Stimulated activated naive CD8-positive, alpha-beta T cell treated with anti-CD3 and anti-CD28 coated beads, Interleukin-15, Interleukin-2, amounts not matched to agents 100 U/mL and 50 U/mL, for 24 hours (primary cell): ENCODE results near the gene RAB11FIP4.

Source experiments
- ATAC-seq: fragments of 150-1000 bp; cut with Tn5 transposase; one replicate; pipeline ENCODE4 v1.10.0; 2021
- DNase-seq: peaks from one replicate; pipeline ENCODE4 v3.0.0; 2021

RAB11FIP4 gene

DNA sequence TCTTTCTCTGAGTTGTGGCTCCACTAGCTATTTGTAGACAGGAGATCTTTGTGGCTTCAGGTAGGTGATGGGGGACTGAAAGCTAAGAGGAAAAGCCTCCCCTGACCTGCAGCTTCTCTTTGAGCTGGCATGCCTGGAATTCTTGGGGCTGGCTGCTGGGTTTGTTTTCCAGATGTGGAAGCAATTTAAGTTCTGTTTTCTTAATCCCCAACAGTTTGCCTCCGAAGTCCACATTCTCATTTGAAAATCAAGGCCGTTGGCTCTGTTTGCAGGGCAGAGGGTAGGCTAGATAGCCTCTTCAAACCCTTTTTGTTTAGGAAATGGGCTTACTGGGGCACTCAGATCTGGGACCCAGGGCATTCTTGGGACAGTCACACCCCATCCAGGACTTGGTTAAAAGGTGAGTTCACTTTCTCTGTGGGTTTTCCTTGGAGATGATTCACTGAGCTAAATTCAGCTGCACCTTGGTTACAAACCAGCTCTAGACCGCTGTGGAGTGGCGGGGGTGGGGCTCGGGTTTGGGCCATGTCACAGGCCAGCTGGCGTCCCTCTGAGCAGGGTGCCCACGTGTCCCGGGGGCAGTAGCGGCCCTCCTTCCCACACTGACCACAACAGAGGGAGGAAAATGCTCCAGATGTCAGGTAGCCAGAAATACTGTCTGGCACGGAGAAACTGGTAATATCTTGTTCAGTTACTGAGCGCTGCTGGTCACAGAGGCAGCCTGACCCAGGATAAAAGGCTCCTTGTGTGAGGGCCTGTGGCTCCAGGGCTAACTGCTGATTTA, 108.5 kb downstream of the RAB11FIP4 start:
- peak; percentile 90 for ATAC-seq
- DNase-seq: peak; percentile 73

DNA sequence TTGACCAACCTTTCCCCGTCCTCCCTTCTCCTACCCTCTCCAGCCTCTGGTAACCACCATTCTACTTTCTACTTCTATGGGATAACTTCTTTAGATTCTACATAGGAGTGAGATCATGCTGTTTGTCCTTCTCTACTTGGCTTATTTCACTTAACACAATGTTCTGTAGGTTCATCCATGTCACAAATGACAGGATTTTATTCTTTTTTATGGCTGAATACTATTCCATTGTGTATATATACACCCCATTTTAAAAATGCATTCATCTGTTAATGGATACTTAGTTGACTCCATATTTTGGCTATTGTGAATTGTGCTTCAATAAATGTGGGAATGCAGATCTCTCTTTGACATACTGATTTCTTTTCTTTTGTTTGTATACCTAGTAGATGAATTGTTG, 115.0 kb downstream of the RAB11FIP4 start:
- DNase-seq: no peak
- ATAC-seq: no peak

DNA sequence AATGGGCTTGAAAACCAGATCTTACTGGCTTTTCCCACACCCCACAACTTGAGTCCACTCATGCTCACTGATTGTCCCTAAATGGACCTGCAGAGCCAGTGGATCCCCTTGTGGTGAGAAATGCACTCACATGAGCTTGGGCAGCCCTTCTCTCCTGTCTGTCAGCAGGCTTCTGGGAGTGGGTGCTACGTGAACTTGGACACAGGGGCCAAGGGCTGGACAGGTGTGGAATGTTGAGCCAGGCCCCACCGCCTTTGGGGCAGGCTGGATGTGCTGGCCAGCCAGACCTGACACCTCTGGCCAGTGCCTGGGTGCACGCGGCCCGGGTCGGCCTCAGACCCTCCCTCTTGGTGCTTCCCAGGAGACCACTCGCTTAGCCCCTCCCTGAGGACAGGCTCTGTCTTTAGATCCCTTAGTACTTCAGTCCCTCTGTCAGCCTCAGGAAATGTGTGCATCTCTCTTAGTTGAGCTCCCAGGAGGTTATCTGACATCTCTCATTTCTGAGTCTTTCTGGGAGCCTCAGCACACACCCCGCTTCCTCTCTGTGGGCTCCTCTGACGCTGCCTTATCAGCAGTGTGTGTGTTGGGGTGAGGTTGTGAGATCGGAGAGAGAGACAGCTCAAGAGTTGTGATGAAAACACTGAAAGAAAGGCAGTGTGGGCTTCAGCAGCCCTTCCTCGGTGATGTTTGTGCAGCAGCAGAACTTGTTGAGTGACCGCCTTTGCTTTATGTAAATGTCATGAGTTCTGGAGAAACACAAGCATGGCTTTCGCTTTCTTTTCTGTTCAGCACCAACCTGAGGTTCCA, 117.0 kb downstream of the RAB11FIP4 start:
- DNase-seq: peak; percentile 52
- peak; percentile 85 for ATAC-seq

DNA sequence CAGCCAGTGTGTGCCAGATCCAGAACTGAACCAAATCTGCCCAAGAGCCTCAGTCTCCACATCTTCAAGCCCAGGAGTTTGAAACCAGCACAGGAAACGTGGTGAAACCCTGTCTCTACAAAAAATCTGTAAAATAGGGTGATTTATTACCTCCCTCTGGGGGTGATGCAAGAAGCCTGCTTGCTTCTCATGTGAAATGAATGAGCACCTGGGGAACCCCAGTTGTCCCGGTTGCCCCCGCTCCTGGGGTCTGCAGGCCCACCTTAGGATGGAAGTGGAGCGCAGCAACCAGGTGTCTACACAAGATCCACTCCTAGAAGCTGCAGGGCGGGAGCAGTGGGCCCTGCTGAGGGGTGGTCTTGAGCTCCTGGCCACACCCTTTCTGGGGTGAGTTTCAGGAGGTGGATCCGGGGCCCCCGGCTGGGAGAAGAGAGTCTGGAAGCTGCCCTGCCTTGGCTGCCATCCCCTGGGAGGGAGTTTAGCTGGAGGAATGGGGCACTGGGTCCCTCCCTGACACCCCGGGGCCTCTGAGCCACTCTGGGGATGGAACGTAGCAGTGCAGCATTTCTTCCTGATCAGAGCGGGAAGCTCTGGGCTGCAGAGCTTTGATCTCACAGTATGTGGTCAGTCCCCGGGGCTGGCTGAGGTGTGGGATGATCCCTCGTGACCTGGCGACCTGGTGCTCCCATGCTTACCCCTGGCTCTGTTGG, 117.8 kb downstream of the RAB11FIP4 start:
- DNase-seq (peak; percentile 50), ATAC-seq (no peak)

DNA sequence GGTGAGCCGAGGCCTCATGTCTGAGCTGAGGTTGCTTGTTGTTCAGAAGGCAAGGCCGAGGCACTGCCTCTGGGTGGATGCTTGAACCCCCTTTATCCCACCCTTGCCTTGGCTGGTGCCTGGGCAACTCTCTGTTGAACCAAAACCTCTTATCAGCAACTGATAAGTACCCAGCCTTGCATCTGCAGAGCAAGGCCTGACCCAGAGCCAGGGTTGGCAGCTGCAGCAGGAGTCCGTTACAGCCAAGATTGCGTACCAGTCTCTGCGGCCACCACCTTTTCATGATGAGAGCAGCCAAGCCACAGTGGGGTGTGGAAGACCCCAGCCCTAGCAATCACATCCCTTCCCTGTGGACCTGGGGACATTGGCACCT, 118.3 kb downstream of the RAB11FIP4 start:
- no peak for ATAC-seq
- DNase-seq: no peak

DNA sequence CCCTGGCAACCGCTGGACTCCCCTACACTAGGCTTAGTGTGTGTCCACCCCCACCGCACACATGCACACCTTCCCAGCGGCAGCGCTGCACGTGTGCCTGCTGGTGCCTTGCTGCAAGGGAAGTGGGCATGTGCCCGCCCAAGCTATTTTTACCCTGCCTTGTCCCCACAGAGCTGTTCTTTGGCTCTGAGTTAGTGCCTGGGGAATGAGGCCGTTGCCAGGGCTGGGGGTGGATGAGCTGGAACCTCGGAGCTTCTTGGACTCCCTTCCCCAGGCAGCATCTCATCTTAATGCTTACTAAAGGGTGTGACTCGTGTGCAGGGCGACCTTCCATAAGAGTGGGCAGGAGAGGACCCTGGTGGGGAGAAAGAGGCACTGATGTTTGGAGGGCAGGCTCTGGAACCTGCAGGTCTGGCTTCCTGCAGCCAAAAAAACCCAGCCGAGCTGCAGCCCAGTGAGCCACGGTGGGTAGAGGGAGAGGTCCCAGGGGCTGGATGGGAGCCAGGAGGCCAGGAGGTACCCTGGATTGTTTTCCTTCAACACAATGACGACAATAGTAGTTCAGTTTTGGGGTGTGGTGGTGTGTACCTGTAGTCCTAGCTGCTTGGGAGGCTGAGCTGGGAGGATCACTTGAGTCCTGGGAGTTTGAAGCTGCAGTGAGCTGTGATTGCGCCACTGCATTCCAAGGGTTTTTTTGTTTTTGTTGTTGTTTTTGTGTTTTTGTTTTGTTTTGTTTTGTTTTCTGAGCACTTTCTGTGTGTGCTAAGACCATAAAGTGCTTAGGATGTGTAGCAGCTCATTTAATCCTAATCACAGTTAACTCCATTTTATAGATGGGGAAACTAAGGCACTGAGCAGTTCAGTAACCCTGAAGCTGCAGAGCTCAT, 119.1 kb downstream of the RAB11FIP4 start:
- ATAC-seq (peak; percentile 26), DNase-seq (peak; percentile 54)

DNA sequence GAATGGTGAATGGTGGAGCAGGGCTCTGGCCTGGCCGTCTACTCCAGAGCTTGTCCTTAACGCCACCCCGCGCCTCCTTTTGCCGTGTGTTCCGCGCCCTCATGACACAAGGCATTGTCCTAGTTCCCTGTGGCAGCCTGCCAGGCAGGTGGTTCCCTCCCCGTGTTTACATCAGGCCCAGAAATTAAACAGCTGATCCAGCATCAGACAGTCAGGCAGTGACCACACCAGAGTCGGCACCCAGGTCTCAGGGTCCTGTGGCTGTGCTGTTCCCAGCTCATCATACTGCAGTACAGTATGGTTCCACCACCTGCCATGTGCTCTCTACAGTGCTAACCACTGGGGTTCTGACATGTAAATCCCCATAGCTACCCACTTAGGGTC, 119.7 kb downstream of the RAB11FIP4 start:
- DNase-seq: no peak
- ATAC-seq: no peak

DNA sequence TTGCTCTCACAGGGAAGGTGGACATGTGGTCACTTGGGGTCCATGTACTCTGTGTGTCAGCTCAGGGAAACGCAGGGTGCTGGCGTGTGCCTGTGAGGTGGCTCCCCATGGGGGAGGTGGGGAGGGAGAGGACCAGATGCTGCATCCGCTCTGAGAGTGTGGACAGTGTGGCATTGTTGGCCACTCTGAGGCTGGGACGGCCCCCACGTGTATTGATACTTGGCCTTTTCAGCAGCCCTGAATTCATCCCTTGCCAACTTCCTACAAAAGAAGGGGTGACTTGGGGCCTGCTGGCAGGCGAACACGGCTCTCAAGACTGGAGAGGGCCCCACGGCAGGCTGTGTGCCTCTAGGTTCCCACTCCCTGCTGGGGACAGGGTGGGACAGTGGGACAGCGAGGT, 120.1 kb downstream of the RAB11FIP4 start:
- DNase-seq (no peak), ATAC-seq (no peak)

DNA sequence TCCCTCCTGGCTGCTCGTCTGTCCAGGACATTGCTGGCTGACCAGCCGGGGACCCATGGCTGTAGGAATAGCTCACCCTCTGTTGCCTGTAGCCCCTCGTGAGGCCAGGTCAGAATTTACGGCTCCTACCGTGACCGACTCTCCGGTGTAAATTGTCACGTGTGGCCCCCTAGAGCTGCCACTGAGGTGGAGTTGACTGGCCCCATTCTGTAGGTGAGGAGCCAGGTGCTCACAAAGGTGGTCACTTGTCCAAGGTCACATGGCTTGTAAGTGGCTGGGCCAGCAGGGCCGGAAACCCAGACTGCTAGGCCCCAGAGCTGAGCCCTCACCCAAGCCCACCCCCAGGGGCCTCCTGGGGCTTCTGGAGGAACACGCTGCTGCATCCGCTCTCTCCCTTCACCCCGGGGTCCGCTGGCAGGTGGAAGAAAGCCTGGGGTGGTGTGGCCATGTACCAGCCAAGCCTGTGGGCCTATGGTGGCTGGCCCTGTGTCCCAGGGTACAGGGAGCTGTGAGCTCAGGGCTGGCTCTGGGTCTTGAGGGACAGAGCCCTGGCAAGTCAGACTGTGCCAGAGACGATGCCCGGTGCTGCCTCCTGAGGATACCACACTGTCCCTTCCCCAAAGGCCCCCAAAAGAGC, 120.7 kb downstream of the RAB11FIP4 start:
- ATAC-seq (no peak), DNase-seq (no peak)

DNA sequence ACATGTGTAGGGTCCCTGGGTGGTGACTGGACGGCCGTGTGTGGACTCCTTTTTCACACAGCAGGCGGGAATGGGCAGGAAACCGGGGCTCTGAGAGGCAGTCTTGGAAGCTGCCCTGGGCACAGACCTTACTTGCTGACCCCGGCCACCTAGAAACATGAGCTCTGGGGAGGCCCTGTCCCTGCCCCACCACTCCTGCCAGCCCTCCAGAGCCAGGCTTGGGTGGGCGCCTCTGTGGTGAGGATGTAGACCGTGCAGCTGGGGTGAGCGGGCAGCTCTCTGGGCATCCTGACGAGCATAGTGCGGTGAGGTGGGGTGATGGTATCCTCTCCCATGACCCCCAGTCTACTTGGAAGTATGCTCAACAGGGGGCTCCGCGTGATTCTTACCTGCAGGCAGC, 121.3 kb downstream of the RAB11FIP4 start:
- DNase-seq: no peak
- no peak for ATAC-seq

DNA sequence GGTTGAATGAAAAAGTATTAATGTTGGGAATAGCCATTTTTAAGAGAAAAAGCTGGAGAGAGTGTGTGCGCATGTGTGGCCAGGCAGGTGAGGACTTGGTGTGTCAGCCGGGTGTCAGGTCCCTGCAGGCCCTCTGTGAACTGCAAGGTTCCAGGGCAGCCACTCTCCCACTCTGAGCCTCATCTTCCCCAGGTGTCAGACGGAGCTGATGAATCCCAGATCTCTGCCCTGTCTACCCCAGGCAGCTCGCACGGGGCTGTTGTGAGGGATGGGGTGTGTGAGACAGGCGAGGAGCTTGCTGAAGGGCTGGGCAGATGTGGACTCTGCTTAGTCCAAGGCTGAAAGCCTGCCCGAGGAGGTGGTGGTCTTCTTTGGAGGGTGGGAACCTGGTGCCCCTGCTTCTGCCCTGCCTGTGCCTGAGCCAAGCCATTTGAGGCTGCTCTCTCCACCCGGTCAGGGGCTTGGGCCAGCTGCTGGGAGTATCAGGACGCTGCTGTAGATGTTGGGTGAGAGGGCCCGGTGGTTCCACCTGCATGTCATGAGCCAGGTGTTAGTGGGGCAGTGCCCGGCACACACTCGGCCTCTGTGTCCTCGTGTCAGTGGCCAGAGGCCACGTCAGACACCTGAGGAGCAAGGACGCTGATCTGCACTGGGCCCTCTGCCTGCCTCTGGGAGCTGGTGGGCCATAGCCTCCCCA, 122.4 kb downstream of the RAB11FIP4 start:
- ATAC-seq: no peak

DNA sequence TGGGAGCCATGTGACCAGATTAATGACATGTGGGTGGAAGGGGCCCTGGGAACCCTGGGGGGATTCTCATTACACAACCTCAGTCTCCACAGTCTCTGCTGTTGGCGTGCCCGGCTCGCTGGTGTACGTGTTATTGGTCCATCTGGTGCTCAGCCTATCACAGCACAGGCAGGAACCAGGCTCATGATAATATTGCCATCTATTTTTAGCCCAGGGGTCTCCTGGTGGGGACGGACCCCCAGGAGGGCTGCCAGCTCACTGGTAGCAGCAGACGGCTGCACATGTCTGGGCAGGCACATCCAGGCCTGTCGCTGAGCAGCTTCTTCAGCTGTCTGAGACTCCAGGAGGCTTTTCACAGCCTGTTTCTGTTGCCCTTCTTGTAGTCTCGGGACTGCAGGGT, 123.8 kb downstream of the RAB11FIP4 start:
- ATAC-seq (no peak), DNase-seq (no peak)

More for the DNA sequence above, 122.4 kb downstream of the RAB11FIP4 start:
- DNase-seq: no peak

DNA sequence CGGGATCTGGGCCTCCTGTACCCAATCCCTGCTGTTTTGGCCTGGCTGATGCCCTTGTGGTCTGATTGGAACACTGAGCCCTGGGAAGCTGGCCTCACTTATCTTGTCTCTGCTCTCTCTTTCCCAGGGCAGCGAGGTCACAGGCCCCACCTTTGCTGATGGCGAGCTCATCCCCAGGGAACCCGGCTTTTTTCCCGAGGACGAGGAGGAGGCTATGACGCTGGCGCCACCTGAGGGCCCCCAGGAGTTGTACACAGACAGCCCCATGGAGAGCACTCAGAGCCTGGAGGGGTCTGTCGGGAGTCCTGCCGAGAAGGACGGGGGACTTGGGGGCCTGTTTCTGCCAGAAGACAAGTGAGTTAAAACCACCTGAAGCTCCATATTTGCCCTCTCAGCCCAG, 126.0 kb downstream of the RAB11FIP4 start:
- DNase-seq (no peak), ATAC-seq (no peak)

DNA sequence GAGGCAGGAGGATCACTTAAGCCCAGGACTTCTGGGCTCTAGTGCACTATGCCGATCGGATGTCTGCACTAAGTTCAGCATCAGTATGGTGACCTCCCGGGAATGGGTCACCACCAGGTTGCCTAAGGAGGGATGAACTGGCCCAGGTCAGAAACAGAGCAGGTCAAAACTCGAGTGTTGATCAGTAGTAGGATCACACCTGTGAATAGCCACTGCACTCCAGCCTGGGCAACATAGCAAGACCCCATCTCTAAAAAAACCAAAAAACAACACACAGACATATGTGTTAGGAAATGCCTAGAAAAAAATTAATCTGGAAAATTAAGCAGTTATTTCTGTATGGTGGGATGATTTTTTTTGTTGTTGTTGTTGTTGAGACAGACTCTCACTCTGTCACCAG, 127.0 kb downstream of the RAB11FIP4 start:
- no peak for ATAC-seq
- DNase-seq: no peak

DNA sequence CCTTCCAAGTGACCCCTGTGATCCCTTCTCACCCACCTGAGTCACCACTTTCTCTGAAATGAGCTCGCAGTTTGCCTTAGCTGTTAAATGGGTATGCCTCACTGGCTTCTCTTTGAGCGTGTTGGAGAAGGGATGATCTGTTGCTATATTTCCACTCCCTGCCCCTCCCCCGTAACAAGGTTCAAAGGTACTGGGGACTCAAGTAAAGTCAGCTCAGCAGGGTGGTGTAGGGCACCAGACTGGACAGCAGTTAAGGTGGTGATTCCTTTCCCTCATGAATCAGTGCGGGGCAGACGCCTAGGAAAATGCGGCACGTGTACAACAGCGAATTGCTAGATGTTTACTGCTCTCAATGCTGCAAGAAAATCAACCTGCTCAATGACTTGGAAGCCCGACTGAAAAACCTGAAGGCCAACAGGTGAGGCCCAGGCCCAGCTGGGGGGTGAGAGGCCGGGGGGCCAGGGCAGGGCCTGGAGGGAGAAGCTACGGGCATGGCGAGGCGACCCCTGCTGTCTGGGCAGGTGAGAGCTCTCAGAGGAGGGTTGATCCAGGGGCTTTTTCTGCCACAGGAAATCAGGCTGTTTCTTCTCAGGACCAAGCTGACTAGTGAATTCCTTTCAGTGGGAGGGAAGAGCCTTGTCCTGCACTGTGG, 130.3 kb downstream of the RAB11FIP4 start:
- ATAC-seq: no peak
- DNase-seq: no peak

DNA sequence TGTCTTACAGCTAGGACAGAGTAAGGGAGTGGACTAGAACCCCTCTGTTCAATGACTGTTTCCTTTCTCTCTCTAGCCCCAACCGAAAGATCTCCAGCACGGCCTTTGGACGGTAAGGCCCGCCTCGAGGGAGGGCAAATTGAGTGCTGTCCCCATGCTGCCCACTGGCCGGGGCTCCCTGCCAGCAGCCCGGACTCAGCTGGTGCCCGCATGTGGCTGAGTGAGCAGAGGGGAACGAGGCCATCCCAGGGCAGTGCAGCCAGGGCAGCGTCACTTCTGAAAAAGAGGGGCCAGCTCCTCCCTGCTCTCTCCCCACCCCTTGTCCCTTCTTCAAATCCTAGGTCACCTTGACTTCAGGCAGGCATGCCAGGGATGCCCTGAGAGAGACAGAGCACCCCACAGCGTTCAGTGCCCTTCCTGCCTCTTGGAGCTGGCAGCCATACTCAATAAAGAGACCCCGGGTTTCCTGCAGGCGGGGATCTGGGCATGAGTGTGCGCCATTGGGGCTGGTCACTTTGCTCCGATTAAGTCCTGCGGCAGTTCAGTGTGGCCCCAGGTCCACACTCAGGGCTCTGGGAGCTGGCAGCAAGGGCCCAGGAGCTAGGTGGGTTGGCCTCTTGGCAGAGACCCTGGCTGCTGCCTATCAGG, 130.9 kb downstream of the RAB11FIP4 start:
- ATAC-seq (no peak), DNase-seq (no peak)

DNA sequence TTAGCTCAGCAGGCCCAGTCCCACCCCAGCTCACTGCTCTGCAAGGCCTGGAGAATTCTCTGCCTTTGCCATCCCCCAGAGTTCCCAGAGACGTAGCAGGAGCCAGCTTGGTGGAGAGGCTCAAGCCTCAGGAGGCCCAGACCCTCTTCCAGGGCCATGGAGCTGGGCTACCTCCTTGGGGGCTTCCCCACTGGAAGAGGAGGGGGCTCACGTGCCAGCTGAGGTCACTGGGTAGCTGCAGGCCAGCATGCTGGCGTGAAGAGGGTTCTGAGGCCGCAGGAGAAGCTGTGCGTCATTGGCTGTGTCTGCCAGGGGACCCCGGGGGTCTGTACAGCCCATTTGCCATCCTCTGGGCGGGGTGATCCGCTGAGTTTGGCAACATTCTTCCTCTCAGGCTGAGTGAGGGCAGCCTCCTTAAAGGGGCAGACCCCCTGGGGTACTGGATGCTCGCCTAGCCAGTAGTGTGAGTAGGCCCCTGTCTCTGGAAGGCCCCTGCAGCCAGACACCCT, 131.6 kb downstream of the RAB11FIP4 start:
- no peak for ATAC-seq
- DNase-seq: no peak

DNA sequence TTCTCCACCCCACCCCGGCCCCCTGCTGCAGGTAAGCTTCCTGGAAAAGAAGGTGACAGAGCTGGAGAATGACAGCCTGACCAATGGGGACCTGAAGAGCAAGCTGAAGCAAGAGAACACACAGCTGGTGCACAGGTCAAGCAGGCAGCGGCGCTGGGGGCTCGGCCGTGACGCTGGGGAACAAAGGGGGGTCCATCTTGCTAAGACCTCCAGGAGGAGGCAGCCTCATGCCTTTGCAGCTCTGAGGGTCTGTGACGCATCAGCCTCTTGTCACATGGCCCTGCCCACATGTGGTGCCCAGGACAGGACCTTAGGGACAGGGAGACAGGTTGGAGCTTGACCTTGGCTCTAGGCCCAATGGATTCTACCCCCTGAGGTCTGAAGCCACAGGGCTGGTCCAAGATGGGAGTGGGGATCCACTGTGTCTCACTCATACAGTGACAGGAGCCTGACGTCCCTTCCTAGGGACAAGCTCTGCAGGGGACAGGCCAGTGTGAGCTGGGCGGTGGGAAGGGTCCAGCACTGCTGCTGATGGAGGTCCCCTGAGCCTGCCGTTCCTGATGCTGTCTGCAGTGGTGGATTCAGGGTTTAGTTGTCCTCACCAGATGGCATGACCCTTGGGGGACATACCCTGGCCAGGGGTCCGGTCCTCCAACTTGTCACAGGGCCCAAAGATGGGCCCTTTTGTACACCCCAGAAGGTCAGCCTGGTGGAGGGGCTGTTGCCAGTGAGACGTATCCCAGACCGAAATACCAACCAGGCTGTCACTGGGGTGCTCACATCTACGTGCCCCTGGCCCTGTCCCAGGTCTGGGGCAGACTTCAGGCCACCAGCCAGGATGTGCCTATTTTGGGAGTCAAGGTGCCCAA, 132.6 kb downstream of the RAB11FIP4 start:
- ATAC-seq (no peak), DNase-seq (no peak)
